Measurements from ENCODE around the gene DCAF12. TPM values are rescaled to one million over a fixed set of nuclear protein-coding genes. Genes with fewer than 3 reads are reported as not detected.
"Not testable (repeated sequence)": the region's sequence is repeated elsewhere in the genome, so short reads cannot be mapped to it uniquely, and the experiment has no call there.

The DCAF12 gene
- total RNA-seq, 1 donor from 2014 or later: 38.5 TPM

DNA sequence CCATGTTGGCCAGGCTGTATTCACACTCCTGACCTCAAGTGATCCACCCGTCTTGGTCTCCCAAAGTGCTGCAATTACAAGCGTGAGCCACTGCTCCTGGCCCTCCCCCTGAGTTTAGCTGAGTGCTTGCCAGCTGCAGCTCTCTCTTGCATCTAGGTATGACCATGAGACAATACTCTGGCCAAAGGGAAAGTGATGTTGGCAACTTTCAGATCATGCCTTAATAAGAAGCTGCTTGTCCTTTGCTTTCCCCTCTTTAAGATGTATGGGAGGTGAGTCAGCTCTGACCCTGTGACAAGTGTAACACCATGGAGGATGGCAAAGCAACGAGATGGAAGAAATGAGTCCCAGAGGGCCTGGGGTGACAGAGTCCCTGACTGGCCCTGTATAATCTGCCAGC, 18.7 kb upstream of the DCAF12 start:
- ATAC-seq: peak in 1 of 2 donors; percentile 32

DNA sequence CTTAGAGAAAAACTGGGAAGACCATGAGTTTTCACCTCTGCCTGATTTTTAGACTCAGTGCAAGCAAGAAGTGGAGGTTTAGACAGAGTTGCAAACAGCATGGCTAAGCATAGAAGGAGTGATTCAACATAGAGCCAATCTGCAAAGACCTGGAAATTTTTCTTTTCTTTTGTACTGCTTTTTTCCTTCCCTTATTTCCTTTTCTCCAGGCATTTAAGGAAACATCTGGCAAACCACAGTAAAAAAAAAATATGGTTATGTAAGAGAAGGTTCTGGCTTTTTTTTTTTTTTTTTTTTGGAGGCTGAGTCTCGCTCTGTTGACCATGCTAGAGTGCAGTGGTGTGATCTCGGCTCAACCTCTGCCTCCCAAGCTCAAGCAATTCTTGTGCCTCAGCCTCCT, 16.6 kb upstream of the DCAF12 start:
- intact Hi-C loops (cut with DNase I): no loop called here
- Histone ChIP-seq H3K4me3 (no peak overlapping the region), H3K4me1 (no peaks in the 10 kb centered on the region), H3K27me3 (ENCODE audit: low read depth) (no peaks in the 10 kb centered on the region), H3K36me3 (no peaks in the 10 kb centered on the region), H3K9me3 (no peaks in the 10 kb centered on the region), H3K27ac (no peak overlapping the region)
- TF ChIP-seq, protein P1, sequence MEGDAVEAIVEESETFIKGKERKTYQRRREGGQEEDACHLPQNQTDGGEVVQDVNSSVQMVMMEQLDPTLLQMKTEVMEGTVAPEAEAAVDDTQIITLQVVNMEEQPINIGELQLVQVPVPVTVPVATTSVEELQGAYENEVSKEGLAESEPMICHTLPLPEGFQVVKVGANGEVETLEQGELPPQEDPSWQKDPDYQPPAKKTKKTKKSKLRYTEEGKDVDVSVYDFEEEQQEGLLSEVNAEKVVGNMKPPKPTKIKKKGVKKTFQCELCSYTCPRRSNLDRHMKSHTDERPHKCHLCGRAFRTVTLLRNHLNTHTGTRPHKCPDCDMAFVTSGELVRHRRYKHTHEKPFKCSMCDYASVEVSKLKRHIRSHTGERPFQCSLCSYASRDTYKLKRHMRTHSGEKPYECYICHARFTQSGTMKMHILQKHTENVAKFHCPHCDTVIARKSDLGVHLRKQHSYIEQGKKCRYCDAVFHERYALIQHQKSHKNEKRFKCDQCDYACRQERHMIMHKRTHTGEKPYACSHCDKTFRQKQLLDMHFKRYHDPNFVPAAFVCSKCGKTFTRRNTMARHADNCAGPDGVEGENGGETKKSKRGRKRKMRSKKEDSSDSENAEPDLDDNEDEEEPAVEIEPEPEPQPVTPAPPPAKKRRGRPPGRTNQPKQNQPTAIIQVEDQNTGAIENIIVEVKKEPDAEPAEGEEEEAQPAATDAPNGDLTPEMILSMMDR (IDR thresholded peaks at IDR 0.05): no peak
- DNase-seq (no peak), ATAC-seq (no peak)

More for the DNA sequence above, 18.7 kb upstream of the DCAF12 start:
- TF ChIP-seq, protein P1 (IDR thresholded peaks at IDR 0.05): no peak
- Histone ChIP-seq H3K36me3 (no peaks in the 10 kb centered on the region), H3K27ac (no peak overlapping the region), H3K27me3 (ENCODE audit: low read depth) (no peaks in the 10 kb centered on the region), H3K9me3 (no peaks in the 10 kb centered on the region), H3K4me1 (no peaks in the 10 kb centered on the region), H3K4me3 (no peak overlapping the region)
- intact Hi-C loops (cut with DNase I): no loop called here
- DNase-seq: no peak

DNA sequence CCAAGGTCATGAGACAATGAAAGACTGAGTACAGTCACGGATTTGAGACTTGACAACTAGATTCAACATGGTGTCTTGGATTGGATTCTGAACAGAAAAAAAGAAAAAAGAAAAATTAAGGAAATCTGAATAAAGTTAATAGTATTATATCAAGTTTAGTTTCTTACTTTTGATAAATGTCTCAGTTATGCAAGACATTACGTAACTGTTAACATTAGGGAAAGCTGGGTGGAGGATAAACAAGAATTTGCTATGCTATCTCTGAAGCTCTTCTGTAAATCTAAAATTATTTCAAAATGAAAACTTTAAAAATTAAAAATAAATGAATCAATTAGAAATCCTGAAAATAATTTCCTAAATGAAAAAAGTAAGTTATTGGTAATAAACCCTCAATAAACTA, 14.4 kb upstream of the DCAF12 start:
- ATAC-seq (no peak), DNase-seq (no peak)
- intact Hi-C loops (cut with DNase I): no loop called here

DNA sequence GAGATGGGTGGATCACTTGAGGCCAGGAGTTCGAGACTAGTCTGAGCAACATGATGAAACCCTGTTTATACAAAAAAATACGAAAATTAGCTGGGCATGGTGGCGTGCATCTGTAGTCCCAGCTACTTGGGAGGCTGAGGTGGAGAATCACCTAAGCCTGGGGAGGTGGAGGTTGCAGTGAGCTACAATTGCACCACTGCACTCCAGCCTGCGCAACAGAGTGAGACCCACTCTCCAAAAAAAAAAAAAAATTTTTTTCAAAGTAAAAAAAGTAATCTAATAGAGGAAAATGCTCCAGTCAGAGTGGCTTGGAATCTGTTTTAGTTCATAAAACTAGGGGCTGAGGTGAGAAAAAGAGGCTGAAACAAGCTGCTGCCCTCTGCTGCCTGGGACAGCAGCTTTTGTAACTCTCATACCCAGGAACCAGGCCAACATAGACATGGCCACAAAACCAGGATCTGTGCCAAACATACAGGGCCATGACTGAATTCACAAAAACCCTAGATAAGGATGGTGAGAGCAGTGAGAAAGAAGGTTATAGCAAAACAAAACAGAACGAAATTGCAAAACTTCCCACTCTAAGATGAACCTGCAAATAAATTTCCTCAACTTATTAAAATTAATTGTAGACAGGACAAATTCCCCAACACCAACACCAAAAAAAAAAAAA, 13.1 kb upstream of the DCAF12 start:
- TF ChIP-seq, protein P1 (IDR thresholded peaks at IDR 0.05): peak; percentile 22
- no peak for DNase-seq
- Histone ChIP-seq H3K27ac (no peak overlapping the region), H3K27me3 (ENCODE audit: low read depth) (no peaks in the 10 kb centered on the region), H3K36me3 (no peaks in the 10 kb centered on the region), H3K4me3 (no peak overlapping the region), H3K9me3 (no peaks in the 10 kb centered on the region), H3K4me1 (no peaks in the 10 kb centered on the region)
- ATAC-seq: peak; percentile 81 to 92
- intact Hi-C loops (cut with DNase I): no loop called here

More for the DNA sequence above, 14.4 kb upstream of the DCAF12 start:
- no peak overlapping the region for H3K27ac ChIP-seq
- no peak overlapping the region for H3K4me3 ChIP-seq
- H3K27me3 ChIP-seq (ENCODE audit: low read depth): no peaks in the 10 kb centered on the region
- no peaks in the 10 kb centered on the region for H3K36me3 ChIP-seq
- no peaks in the 10 kb centered on the region for H3K4me1 ChIP-seq
- TF ChIP-seq, protein P1 (IDR thresholded peaks at IDR 0.05): no peak
- H3K9me3 ChIP-seq: no peaks in the 10 kb centered on the region

DNA sequence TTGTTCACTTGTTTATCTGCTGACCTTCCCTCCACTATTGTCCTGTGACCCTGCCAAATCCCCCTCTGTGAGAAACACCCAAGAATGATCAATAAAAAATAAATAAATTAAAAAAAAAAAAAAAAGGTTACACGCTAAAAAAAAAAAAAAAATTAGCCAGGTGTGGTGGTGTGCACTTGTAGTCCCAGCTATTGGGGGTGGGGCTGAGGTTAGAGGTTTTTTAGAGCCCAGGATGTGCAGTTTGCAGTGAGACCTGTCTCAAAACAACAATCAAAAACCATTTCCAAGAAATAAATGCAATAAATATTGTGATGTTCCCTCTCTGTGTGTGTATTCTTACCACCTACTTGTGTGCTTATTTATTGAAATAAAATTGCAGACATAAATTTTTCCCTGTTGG, 12.1 kb upstream of the DCAF12 start:
- intact Hi-C loops (cut with DNase I); DNase-seq; H3K4me1 ChIP-seq: not testable (repeated sequence)

DNA sequence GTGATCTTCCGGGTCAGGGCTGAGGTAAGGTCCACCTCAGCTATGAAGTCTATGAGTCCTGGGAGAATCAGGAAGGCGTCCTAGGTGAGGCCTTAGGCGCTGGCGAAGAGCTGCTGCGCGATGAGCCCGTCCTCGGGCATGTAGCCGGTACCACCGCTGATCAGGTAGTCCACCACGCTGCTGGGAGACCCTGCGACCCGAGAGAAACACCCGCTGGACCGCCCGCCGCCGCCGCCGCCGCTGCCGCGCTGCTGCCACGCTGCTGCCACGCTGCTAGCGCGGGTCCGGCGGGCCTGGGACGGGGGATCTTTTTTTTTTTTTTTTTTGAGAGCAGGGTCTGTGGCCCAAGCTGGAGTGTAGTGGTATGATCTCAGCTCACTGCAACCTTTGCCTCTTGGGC, 8.0 kb upstream of the DCAF12 start:
- no peaks in the 10 kb centered on the region for H3K4me1 ChIP-seq
- H3K4me3 ChIP-seq: no peak overlapping the region
- TF ChIP-seq, protein P1 (IDR thresholded peaks at IDR 0.05): no peak
- DNase-seq: no peak
- H3K27ac ChIP-seq: no peak overlapping the region
- no peaks in the 10 kb centered on the region for H3K9me3 ChIP-seq
- intact Hi-C loops (cut with DNase I): no loop called here
- no peaks in the 10 kb centered on the region for H3K27me3 ChIP-seq (ENCODE audit: low read depth)
- no peaks in the 10 kb centered on the region for H3K36me3 ChIP-seq
- ATAC-seq: no peak

More for the DNA sequence above, 12.1 kb upstream of the DCAF12 start:
- H3K9me3 ChIP-seq; H3K4me3 ChIP-seq; H3K36me3 ChIP-seq; ATAC-seq; H3K27ac ChIP-seq; H3K27me3 ChIP-seq (ENCODE audit: low read depth): not testable (repeated sequence)

Data from lower lobe of right lung (tissue), 2 donors.